GM19455 (cell line): ENCODE data around the gene OLFML2A.
"Not testable (repeated sequence)": the region's sequence is repeated elsewhere in the genome, so short reads cannot be mapped to it uniquely, and the experiment has no call there.

Experiments used
- ATAC-seq: cut with Tn5 transposase; IDR thresholded peaks from one replicate; pipeline ENCODE4 v1.9.1; 2021; ENCODE audit not compliant: unreplicated experiment

Gene OLFML2A

GRCh38 chr9:124818431-124819281 lies 41.7 kb downstream of the OLFML2A start:
- no peak for ATAC-seq

GRCh38 chr9:124820698-124821623 lies 44.0 kb downstream of the OLFML2A start:
- no peak for ATAC-seq

GRCh38 chr9:124828489-124829333 lies 51.8 kb downstream of the OLFML2A start:
- no peak for ATAC-seq

- no peak for ATAC-seq
Measured at GRCh38 chr9:124829334-124829669, 52.4 kb downstream of the OLFML2A start.

- ATAC-seq, result no peak
Measured at GRCh38 chr9:124830593-124830992, 53.7 kb downstream of the OLFML2A start.

- no peak for ATAC-seq
Measured at GRCh38 chr9:124831642-124832364, 54.9 kb downstream of the OLFML2A start.

- no peak for ATAC-seq
Measured at GRCh38 chr9:124834591-124834990, 57.7 kb downstream of the OLFML2A start.

GRCh38 chr9:124835026-124835557 lies 58.2 kb downstream of the OLFML2A start:
- no peak for ATAC-seq

GRCh38 chr9:124838132-124838531 lies 61.2 kb downstream of the OLFML2A start:
- not testable (repeated sequence) for ATAC-seq

DNA sequence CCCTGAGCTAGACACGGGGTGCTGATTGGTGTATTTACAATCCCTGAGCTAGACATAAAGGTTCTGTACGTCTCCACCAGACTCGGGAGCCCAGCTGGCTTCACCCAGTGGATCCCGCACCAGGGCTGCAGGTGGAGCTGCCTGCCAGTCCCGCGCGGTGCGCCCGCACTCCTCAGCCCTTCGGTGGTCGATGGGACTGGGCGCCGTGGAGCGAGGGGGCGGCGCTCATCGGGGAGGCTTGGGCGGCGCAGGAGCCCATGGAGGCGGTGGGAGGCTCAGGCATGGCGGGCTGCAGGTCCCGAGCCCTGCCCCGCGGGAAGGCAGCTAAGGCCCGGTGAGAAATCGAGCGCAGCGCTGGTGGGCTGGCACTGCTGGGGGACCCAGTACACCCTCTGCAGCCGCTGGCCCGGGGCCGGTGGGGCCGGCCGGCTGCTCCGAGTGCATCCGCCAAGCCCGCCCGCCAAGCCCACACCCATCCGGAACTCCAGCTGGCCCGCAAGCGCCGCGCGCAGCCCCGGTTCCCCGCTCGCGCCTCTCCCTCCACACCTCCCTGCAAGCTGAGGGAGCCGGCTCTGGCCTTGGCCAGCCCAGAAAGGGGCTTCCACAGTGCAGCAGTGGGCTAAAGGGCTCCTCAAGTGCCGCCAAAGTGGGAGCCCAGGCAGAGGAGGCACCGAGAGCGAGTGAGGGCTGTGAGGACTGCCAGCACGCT lies 61.8 kb downstream of the OLFML2A start:
- ATAC-seq, result not testable (repeated sequence)

DNA sequence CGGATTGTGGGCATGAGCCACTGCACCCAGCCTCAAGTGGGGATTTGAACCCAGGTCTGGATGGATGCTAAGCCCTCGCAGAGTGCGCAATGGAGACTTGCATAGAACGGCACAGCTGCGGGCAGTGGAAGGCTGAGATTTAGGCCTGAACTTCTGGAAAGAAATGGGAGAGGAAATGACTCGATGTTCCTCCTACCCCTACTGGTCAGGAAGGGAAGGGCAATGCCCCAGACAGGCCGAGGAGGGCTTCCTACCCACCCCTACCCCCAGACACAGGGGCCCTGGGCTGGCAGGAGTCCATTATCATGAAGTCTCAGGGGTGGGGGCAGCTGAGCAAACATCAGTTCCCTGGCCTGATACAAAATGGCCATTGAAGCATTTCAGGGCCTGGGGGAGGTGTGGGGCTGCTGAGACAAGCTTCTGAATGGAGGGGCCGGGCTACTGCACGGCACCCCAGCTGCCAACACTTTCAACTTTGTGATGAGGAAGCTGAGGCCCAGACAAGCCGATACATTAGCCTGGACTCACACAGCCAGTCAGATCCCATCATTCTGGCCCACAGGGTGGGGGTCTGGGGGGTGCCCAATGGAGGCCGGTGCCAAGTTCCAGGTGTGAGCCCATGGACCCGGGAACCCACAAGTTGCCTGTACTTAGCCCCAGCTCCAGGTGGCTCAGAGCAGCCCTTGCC lies 62.8 kb downstream of the OLFML2A start:
- no peak for ATAC-seq

DNA sequence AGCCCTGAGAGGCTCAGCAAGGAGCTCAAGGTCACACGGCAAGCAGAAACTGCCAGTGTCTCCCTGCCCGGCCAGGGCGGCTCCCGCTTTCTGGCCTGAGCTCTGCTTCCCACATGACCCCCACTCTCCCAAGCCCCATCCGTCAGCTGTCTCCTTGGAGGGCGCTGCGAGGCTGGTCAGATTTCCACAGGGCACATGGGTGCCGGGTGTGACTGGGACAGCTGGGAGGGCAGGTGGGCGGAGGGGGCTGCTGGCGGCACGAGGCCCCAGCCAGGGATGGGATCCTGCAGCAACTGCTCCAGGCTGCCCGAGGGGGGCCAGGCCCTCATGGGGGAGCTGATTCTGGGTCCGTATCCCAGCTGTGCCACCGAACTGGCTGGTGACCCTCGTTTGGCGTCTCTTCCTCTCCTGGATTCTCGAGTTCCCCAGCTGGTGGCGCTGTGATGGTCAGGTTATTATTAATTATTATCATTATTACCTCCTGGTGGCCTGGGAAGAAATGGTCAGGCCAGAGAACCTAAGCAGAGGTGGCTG lies 63.4 kb downstream of the OLFML2A start:
- no peak for ATAC-seq

GRCh38 chr9:124841075-124841821 lies 64.3 kb downstream of the OLFML2A start:
- no peak for ATAC-seq

- no peak for ATAC-seq
Measured at GRCh38 chr9:124843456-124844034, 66.6 kb downstream of the OLFML2A start.

DNA sequence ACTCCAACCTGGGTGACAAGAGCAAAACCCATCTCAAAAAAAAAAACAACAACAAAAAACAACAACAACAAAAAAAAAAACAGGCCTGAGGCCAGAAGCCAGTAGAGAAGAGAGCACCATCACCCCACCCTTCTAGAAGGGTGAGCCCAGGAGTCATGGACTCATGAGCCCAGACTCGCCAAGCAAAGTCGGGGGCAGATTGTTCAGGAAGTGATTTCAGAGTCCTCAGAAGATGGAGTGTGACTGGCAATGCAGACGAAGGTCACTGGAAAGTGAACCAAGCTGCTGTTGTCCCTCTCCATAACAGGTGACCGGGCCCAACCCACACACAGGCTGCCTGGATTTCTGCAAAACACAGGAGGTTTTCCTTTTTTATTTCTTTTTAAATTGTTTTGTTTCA lies 67.4 kb downstream of the OLFML2A start:
- no peak for ATAC-seq

- ATAC-seq, result not testable (repeated sequence)
Measured at GRCh38 chr9:124846467-124846866, 69.5 kb downstream of the OLFML2A start.

DNA sequence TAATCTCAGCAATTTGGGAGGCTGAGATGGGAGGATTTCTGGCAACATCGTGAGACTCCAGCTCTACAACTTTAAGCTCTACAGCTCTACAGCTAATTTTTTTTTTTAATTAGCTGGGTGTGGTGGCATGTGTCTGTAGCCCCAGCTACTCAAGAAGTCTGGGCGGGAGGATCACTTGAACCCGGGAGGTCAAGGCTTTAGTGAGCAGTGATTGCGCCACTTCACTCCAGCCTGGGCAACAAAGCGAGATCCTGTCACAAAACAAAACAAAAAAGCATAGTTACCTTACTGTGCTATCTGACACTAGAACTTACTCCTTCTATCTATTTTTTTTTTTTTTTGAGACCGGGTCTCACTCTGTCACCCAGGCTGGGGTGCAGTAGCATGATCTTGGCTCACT lies 70.0 kb downstream of the OLFML2A start:
- no peak for ATAC-seq

DNA sequence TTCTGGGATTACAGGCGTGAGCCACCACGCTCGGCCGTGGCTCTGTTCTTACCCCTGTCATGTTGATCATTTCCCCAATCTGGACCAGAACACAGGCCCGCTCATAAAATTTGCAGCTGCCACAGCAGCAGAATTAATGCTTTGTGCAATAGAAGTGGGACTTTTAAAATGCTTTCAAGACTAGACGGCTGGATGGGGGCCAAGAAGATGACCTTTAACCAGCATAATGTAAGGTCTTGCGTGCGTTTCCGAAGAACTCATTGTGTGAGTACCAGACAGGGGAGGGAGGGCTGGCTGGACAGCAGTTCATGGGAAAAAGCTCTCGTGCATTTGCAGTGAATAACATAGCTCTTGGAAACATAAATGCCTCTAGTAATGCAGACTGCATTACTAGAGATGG lies 72.9 kb downstream of the OLFML2A start:
- no peak for ATAC-seq
